NK-92 treated with Interleukin-12 subunit alpha and Interleukin-12 subunit beta, amount 100 ng/mL, for 24 hours (cell line): ENCODE results near the gene PDCD1.
"Not testable (repeated sequence)": the region's sequence is repeated elsewhere in the genome, so short reads cannot be mapped to it uniquely, and the experiment has no call there.

Experiments
- DNase-seq: peaks from one replicate; lab custom pipeline; 2025; lab: John Stamatoyannopoulos, UW

PDCD1 gene

GRCh38 chr2:241877989-241878970 lies 19.6 kb upstream of the PDCD1 start:
- DNase-seq, result peak; percentile 40

- no peak for DNase-seq
Observed at GRCh38 chr2:241877197-241877685, 18.5 kb upstream of the PDCD1 start.

GRCh38 chr2:241876528-241877196 lies 18.0 kb upstream of the PDCD1 start:
- DNase-seq, result no peak

GRCh38 chr2:241875754-241876527 lies 17.2 kb upstream of the PDCD1 start:
- DNase-seq, result not testable (repeated sequence)

GRCh38 chr2:241874277-241874925 lies 15.7 kb upstream of the PDCD1 start:
- DNase-seq, result no peak

- no peak for DNase-seq
Observed at GRCh38 chr2:241873803-241874110, 15.1 kb upstream of the PDCD1 start.

- DNase-seq, result no peak
Observed at GRCh38 chr2:241873081-241873802, 14.5 kb upstream of the PDCD1 start.

- DNase-seq, result no peak
Observed at GRCh38 chr2:241872313-241872642, 13.6 kb upstream of the PDCD1 start.

- no peak for DNase-seq
Observed at GRCh38 chr2:241871538-241872312, 13.0 kb upstream of the PDCD1 start.

GRCh38 chr2:241870611-241871537 lies 12.2 kb upstream of the PDCD1 start:
- peak; percentile 76 for DNase-seq

- DNase-seq, result no peak
Observed at GRCh38 chr2:241870081-241870541, 11.4 kb upstream of the PDCD1 start.

GRCh38 chr2:241869087-241869961 lies 10.6 kb upstream of the PDCD1 start, which contains the start of gene RTP5:
Gene RTP5, plus strand, starts transcription at chr2:241869729. Its CDS starts 28 bp downstream, at chr2:241869757.
- DNase-seq, result no peak

- DNase-seq, result no peak
Observed at GRCh38 chr2:241868661-241869081, 10.0 kb upstream of the PDCD1 start.

GRCh38 chr2:241867776-241868420 lies 9.2 kb upstream of the PDCD1 start:
- peak; percentile 19 for DNase-seq

GRCh38 chr2:241866790-241867645 lies 8.3 kb upstream of the PDCD1 start:
- no peak for DNase-seq

- DNase-seq, result no peak
Observed at GRCh38 chr2:241865957-241866789, 7.5 kb upstream of the PDCD1 start.
